Mesendoderm (in vitro differentiated cells): Measurements from ENCODE around the gene FBXO22. TPM values are rescaled to one million over a fixed set of nuclear protein-coding genes. Genes with fewer than 3 reads are reported as not detected.

ENCODE experiments used
- DNase-seq: peaks from one replicate; pipeline ENCODE4 v3.0.0; 2013
- H2AK5ac ChIP-seq: 2 replicates; pipeline ENCODE4 v1.6.1; 2013; ENCODE audit warnings: low read length, inconsistent platforms
- H2BK120ac ChIP-seq: 2 replicates; pipeline ENCODE4 v1.6.1; 2013; ENCODE audit warnings: low read depth, mild to moderate bottlenecking, low read length, moderate library complexity, mixed read lengths
- H2BK15ac ChIP-seq: replicated peaks from 2 replicates; pipeline ENCODE4 v1.6.1; 2013; ENCODE audit warnings: low read depth, mild to moderate bottlenecking, moderate library complexity
- H2BK5ac ChIP-seq: 2 replicates; pipeline ENCODE4 v1.6.1; 2013; ENCODE audit warnings: low read length, inconsistent platforms
- H3K18ac ChIP-seq: 2 replicates; pipeline ENCODE4 v1.6.1; 2013; ENCODE audit warnings: mild to moderate bottlenecking, low read length, mixed read lengths
- H3K23ac ChIP-seq: one replicate; pipeline ENCODE4 v1.6.1; 2013; ENCODE audit warnings: low read length
- H3K27ac ChIP-seq: 2 replicates; pipeline ENCODE4 v1.5.1; 2013; ENCODE audit warnings: low read depth, mild to moderate bottlenecking, inconsistent platforms, low read length, moderate library complexity
- H3K27me3 ChIP-seq: 2 replicates; pipeline ENCODE4 v1.6.1; 2013; ENCODE audit warnings: low read length, control low read depth, mild to moderate bottlenecking, inconsistent platforms; ENCODE audit not compliant: insufficient read depth, poor library complexity
- H3K36me3 ChIP-seq: 2 replicates; pipeline ENCODE4 v1.6.1; 2013; ENCODE audit warnings: low read length, inconsistent platforms; ENCODE audit not compliant: control insufficient read depth, insufficient read depth
- H3K4ac ChIP-seq: one replicate; pipeline ENCODE4 v1.6.1; 2013; ENCODE audit warnings: low read depth, mild to moderate bottlenecking, low read length, moderate library complexity
- H3K4me1 ChIP-seq: 2 replicates; pipeline ENCODE4 v1.6.1; 2013; ENCODE audit warnings: low read depth, low read length, inconsistent platforms; ENCODE audit not compliant: control insufficient read depth
- H3K4me2 ChIP-seq: 2 replicates; pipeline ENCODE4 v1.6.1; 2013; ENCODE audit warnings: low read length
- H3K4me3 ChIP-seq: 2 replicates; pipeline ENCODE4 v1.5.1; 2013; ENCODE audit warnings: mild to moderate bottlenecking, low read length
- H3K56ac ChIP-seq: one replicate; pipeline ENCODE4 v1.6.1; 2013; ENCODE audit warnings: low read length
- H3K79me1 ChIP-seq: 2 replicates; pipeline ENCODE4 v1.6.1; 2013; ENCODE audit warnings: low read length, inconsistent platforms
- H3K79me2 ChIP-seq: 2 replicates; pipeline ENCODE4 v1.6.1; 2013; ENCODE audit warnings: mild to moderate bottlenecking, low read length; ENCODE audit not compliant: control insufficient read depth, insufficient read depth
- H3K9ac ChIP-seq: 2 replicates; pipeline ENCODE4 v1.6.1; 2013; ENCODE audit warnings: low read length, inconsistent platforms
- H4K5ac ChIP-seq: one replicate; pipeline ENCODE4 v1.6.1; 2013; ENCODE audit warnings: low read length
- H4K8ac ChIP-seq: one replicate; pipeline ENCODE4 v1.6.1; 2013; ENCODE audit warnings: low read depth, mild to moderate bottlenecking, control low read depth, low read length, moderate library complexity
- WGBS: extraction: QIAGEN DNeasy Blood & Tissue Kit; methylation state at CpG from one replicate; pipeline ENCODE4 v1.1.7; 2013; ENCODE audit warnings: low lambda C conversion rate, missing lambda C conversion rate; ENCODE audit not compliant: insufficient coverage; ENCODE audit errors: extremely low coverage; 5-methylcytosine and 5-hydroxymethylcytosine counted together
- polyA plus RNA-seq, 2 experiments: library from polyadenylated mRNA; stranded (reverse); fragments of 200-250 nt; gene quantifications; one replicate each; pipeline ENCODE4 v1.2.3, GENCODE V29; 2013

FBXO22 gene
- 29.1 TPM for polyA plus RNA-seq (2013, experiment 1 of 2)
- 28.5 TPM for polyA plus RNA-seq (2013, experiment 2 of 2)

DNA sequence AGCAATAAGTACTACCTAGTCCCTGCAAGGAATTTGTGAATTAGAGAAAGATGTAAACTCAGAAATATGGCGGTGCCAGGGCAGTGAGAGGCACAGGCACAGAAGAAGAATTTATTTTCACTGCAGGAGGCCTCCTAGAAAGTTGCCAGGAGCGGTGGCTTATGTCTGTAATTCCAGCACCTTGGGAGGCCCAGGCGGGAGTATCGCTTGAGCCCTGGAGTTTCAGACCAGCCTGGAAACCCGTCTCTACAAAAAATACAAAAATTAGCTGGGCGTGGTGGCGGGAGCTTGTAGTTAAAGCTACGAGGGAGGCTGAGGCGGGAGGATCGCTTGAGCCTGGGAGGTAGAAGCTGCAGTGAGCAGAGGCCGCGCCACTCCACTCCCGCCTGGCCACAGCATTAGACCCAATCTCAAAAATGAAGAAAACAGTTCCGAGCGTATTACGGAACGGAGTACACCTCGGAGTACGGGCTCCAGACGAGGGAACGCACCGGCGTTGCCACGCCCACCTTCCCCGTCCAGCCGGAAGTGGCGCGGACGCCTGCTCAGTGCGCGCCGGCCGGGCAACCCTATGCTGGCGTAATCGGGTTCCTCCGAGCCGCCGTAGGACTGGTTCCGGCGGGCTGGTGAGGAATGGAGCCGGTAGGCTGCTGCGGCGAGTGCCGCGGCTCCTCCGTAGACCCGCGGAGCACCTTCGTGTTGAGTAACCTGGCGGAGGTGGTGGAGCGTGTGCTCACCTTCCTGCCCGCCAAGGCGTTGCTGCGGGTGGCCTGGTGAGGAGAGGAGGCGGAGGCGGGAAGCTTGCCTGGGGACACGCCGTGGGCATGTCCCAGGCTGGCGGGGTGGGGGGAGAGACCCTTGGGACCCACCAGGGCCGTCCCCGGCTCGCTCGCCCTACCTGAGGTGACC is at the start of gene FBXO22:
Gene FBXO22 (plus strand): TSS at position 548 of the 909 bp plus-strand sequence. CDS start 86 bp downstream, at position 634.
- Histone ChIP-seq H3K23ac (peak within 1 kb of the TSS; percentile 67), H3K9ac (peak within 1 kb of the TSS; percentile 96), H2AK5ac (no peak within 1 kb of the TSS), H4K5ac (no peak within 1 kb of the TSS), H2BK15ac (no peak within 1 kb of the TSS), H3K4ac (peak within 1 kb of the TSS; percentile 64), H2BK120ac (no peak within 1 kb of the TSS), H3K56ac (peak within 1 kb of the TSS; percentile 99), H3K27me3 (no peaks in the 10 kb centered on the region), H3K36me3 (no peaks in the 10 kb centered on the region), H3K4me3 (peak within 1 kb of the TSS; percentile 91), H3K4me2 (peak within 1 kb of the TSS; percentile 76), H3K79me2 (peaks cover 21% of the 10 kb centered on the region), H2BK5ac (peak within 1 kb of the TSS; percentile 94), H3K4me1 (peaks cover 15% of the 10 kb centered on the region), H3K27ac (peak within 1 kb of the TSS; percentile 72), H3K18ac (peak within 1 kb of the TSS; percentile 78), H4K8ac (no peak within 1 kb of the TSS), H3K79me1 (peaks cover 11% of the 10 kb centered on the region)
- peak; percentile 96 for DNase-seq
- WGBS = no CpG with 5 or more reads among the region's 63 CpGs

DNA sequence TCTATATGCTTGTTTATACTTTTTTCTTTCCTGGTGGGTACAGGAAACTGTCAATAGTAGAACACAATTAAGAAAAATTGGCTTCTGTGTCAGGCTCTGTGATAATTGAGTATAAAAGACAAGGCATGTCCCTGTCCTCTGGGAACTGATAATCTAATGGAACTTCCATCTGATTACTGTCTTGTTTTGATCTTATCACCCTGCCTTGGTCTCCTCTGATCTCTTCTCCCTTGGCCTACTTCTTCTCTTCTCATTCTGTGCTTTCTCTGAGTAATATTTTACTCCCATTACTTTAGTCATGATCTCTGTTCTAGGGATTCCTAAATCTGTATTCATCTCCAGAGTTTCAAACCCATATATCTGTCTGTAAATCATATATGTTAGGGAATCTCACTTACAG is 45.8 kb upstream of the FBXO22 start:
- H3K9ac ChIP-seq = no peak overlapping the region
- no peak overlapping the region for H3K23ac ChIP-seq

DNA sequence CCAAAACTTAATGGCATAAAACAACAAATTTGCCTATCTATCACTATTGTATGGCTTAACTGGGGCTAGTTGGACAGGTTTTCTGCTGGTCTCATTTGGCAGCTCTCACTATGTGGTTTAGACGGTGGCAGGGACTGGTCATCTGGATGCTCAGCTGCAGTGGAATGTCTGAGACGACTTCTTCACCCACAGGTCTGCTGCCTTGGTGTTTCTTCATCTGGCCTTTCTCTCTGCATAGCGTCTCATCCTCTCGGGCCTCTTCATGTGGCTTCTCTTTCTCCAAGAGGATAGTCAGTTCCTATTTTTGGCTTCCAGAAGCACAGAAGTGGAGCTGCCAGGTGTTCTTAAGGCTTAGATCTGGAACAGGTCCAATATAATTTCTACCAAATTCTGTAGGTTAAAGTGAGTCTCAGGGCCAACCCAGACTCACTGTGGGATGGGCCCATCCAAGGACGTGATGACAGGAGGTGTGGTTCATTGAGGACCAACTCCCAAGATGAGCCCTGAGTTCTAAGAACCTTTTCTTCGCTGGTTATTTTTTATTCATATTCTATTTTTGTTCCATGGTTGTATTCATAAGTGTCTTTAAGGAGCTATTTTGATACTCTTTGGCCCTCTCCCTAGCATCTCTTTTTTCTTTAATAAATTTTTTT is 41.8 kb upstream of the FBXO22 start:
- Histone ChIP-seq H3K4me2 (no peak overlapping the region), H3K4me1 (no peaks in the 10 kb centered on the region), H4K5ac (no peak overlapping the region), H3K36me3 (no peaks in the 10 kb centered on the region), H3K4me3 (no peak overlapping the region), H3K79me1 (peaks cover 10% of the 10 kb centered on the region), H3K23ac (no peak overlapping the region), H3K4ac (no peak overlapping the region), H2BK15ac (no peak overlapping the region), H3K18ac (no peak overlapping the region), H3K79me2 (peaks cover 1% of the 10 kb centered on the region), H3K27ac (no peak overlapping the region), H3K27me3 (no peaks in the 10 kb centered on the region), H3K56ac (no peak overlapping the region), H2BK120ac (no peak overlapping the region), H3K9ac (no peak overlapping the region), H2BK5ac (no peak overlapping the region), H2AK5ac (no peak overlapping the region), H4K8ac (no peak overlapping the region)
- no peak for DNase-seq
- no CpG with 5 or more reads among the region's 6 CpGs for WGBS

More for the DNA sequence above, 45.8 kb upstream of the FBXO22 start:
- Histone ChIP-seq H3K36me3 (no peaks in the 10 kb centered on the region), H3K18ac (no peak overlapping the region), H3K4me1 (no peaks in the 10 kb centered on the region), H3K27ac (no peak overlapping the region), H4K8ac (no peak overlapping the region), H3K4ac (no peak overlapping the region), H3K27me3 (no peaks in the 10 kb centered on the region), H2BK5ac (no peak overlapping the region), H2AK5ac (no peak overlapping the region), H4K5ac (no peak overlapping the region), H3K79me2 (peaks cover 5% of the 10 kb centered on the region), H3K56ac (no peak overlapping the region), H2BK15ac (no peak overlapping the region), H3K79me1 (peaks cover 13% of the 10 kb centered on the region), H3K4me3 (no peak overlapping the region), H2BK120ac (no peak overlapping the region), H3K4me2 (no peak overlapping the region)
- DNase-seq = no peak

DNA sequence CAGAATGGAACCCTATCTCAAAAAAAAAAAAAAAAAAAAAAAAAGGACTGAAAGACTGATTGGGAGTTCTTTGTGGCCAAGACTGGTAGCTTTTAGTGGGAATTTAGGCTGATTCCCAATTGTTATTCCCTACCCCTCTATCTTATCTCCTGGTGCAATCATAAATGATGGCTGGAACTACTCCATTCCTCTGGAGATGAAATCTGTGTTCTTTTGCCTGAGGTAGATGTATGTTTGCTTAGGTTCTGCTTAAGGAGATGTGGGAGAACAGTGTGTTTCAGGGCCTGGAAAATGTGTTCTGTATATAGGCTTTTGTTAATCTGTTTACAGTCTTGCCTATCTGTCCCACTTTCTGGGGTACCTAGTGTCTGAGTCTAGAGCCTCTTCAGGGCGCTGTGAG is 40.9 kb upstream of the FBXO22 start:
- DNase-seq = no peak
- Histone ChIP-seq H3K9ac (no peak overlapping the region), H3K56ac (no peak overlapping the region), H3K36me3 (no peaks in the 10 kb centered on the region), H4K8ac (no peak overlapping the region), H3K27me3 (no peaks in the 10 kb centered on the region), H3K23ac (no peak overlapping the region), H2BK120ac (no peak overlapping the region), H3K4me1 (no peaks in the 10 kb centered on the region), H3K4me3 (no peak overlapping the region), H2BK15ac (no peak overlapping the region), H3K79me2 (peaks cover 1% of the 10 kb centered on the region), H3K79me1 (peaks cover 10% of the 10 kb centered on the region), H3K18ac (no peak overlapping the region), H2BK5ac (no peak overlapping the region), H3K4ac (no peak overlapping the region), H3K27ac (no peak overlapping the region), H3K4me2 (no peak overlapping the region), H2AK5ac (no peak overlapping the region), H4K5ac (no peak overlapping the region)
- no CpG with 5 or more reads among the region's 1 CpG for WGBS

DNA sequence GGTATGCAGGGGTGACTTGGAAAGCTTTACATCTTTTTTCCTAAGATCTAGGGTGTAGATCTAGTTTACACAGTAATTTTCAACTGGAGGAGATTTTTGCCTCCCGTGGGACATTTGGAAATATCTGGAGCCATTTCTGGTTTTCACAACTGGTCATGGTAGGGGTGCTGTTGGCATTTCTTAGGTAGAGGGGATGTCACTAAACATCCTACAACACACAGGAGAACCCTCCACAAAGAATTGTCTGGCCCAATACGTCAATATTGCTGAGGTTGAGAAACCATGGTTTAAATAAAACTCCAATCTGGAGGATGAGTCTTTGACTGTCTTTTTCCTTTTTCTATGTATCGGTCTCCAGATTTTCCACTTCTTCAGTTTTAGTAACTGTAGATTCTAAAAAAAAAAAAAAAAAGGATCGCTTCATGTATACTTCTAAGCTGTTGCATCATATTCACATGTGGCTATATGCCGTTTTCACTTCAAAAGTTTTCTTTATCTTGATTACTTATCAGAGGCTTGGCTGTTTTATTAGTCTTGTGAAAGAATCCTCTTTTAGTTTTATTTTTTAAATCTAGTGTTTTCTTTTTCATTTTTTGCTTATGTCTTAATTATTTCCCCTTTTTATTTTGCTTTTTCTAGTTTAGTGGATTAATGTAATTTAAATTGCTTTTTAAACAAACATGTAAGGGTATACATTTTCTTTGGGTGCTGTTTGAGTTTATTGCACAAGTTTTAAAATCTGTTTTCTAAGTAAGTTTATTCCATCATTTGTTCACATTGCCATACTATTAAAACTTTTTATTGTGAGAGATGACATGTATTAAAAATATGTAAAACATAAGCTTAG is 39.2 kb upstream of the FBXO22 start:
- Histone ChIP-seq H2BK5ac (no peak overlapping the region), H2BK120ac (no peak overlapping the region), H3K27ac (no peak overlapping the region), H3K23ac (no peak overlapping the region), H3K4me3 (no peak overlapping the region), H3K79me2 (peaks cover 1% of the 10 kb centered on the region), H3K4me2 (no peak overlapping the region), H3K27me3 (no peaks in the 10 kb centered on the region), H3K4me1 (no peaks in the 10 kb centered on the region), H3K9ac (no peak overlapping the region), H3K36me3 (no peaks in the 10 kb centered on the region), H3K56ac (no peak overlapping the region), H2BK15ac (no peak overlapping the region), H3K79me1 (peaks cover 6% of the 10 kb centered on the region), H2AK5ac (no peak overlapping the region), H4K5ac (no peak overlapping the region), H3K18ac (no peak overlapping the region), H3K4ac (no peak overlapping the region), H4K8ac (no peak overlapping the region)
- DNase-seq = no peak
- no CpG with 5 or more reads among the region's 5 CpGs for WGBS
